ENCODE measurements around the gene CEBPZ.

The CEBPZ gene

GRCh38 chr2:37171624-37171950 is 59.8 kb downstream of the CEBPZ start:
- FAIRE-seq: no peak

DNA sequence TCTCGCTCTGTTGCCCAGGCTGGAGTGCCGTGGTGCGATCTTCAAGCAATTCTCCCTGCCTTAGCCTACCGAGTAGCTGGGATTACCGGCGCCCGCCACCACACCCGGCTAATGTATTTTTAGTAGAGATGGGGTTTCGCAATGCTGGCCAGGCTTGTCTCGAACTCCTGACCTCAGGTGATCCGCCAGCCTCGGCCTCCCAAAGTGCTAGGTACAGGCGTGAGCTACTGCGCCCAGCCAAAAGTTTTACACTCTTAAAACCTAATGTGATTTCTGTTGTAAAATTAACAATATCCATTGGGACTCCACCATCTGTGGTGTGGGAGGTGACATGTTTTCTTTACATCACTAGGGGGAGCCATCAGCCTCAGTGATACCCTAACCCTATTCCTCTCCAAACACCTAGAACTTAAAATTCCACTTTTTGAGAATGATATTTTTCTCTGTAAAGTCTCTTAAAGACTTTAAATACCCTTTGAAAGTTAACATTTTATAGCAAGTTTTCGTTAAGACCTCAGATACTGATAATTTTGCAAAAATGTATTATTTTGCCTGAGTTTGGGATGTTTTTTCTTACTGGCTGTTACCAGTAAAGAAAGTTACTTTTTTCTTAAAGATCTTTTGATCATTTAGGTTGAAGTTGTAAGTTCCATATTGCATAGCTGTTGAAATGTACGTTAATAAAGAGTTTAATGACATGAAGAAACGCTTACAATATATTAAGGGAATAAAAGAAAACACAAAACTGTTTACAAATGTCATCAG is 63.0 kb downstream of the CEBPZ start:
- peak; percentile 43 for FAIRE-seq

GRCh38 chr2:37167636-37168180 is 63.7 kb downstream of the CEBPZ start:
- no peak for FAIRE-seq

DNA sequence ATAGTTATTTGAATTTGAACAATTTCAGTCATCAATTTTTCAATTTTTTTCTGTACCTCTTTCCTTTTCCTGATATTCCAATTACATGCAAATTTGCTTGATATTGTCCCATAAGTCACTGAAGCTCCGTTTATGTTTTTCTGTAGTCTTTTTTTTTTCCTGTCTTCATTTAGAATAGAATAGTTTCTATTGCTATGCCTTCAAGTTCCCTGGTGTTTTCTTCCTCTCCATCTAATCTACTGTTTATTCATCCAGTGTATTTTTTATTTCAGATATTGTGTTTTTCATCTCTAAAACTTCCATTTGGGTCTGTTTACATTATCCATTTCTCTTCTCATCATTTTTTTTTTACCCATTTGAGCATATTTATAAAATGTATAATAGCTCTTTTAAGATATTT is 66.6 kb downstream of the CEBPZ start:
- no peak for FAIRE-seq

DNA sequence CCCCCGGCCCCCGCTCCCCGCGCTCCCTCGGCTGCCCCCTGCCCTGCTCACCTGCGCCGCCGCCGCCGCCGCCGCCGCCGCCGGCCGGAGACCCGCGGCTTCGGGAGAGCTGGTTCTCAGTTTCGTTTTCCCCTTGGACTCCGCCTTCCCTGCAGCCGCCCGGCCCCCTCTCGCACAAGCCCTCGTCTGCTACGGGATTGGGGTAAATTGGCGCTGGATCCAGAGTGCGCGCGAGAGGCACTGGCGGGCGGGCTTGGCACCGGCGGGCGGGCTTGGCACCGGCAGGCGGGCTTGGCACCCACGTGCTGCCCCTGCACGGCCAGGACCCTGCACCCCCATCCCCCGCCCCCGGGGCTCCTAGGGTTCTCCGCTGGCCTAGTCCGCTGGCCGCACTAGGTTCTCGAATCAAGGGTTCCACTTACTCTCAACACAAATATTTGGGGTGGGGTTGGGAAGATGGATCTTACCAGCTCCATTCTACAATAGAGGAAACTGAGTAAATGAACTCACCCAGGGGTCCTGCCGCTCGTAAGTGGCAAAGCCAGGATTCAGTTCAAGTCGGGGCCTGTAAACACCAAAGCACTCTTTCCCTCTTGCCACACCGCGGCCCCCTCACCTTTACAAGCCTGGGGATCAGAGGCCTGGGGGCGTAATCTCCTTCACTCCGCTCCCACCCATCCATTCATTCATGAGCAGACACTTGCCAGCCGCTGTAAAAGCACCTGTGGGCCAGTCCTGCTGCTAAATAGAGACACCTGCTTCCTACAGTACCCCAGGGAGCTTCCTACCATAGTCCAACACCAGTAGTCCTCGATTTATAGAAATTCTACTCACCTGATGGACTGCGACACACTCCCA is 74.3 kb downstream of the CEBPZ start, which contains the start of gene EIF2AK2:
Gene EIF2AK2, minus strand, starts transcription at position 124 of the 858 bp plus-strand sequence. CDS start 9,174 bp downstream, outside the sequence.
- no peak for FAIRE-seq

- no peak for FAIRE-seq
These were observed 75.1 kb downstream of the CEBPZ start for GRCh38 chr2:37156071-37156856.

DNA sequence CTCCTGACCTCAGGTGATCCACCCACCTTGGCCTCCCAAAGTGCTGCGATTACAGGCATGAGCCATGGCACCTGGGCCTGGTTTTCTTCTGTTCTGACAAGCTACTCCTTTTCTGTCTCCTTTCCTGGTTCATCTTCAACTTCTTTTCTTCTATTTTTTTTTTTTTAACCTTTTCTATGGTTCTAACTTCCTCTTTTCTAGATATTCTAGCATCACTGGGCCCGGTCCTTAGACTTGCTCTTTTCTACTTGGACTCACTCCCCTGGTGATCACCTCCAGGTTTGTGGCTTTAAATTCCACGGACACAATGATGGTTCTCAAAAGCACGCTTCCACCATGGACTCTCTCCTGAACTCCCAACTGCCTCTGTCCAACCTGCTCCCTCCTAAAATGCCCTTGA is 76.6 kb downstream of the CEBPZ start:
- no peak for FAIRE-seq

- no peak for FAIRE-seq
These were observed 78.2 kb downstream of the CEBPZ start for GRCh38 chr2:37153224-37153623.

Measured in endometrium (tissue), 2 donors.